HK-2 (cell line): ENCODE measurements around the gene CST4.
A peak's percentile ranks its signal among the peaks of the same experiment; 100 is the strongest.
"Not testable (repeated sequence)": the region's sequence is repeated elsewhere in the genome, so short reads cannot be mapped to it uniquely, and the experiment has no call there.

Experiments
- DNase-seq: peaks from one replicate; pipeline ENCODE4 v3.0.0-alpha.2; 2018; ENCODE audit not compliant: unreplicated experiment

Gene CST4

DNA sequence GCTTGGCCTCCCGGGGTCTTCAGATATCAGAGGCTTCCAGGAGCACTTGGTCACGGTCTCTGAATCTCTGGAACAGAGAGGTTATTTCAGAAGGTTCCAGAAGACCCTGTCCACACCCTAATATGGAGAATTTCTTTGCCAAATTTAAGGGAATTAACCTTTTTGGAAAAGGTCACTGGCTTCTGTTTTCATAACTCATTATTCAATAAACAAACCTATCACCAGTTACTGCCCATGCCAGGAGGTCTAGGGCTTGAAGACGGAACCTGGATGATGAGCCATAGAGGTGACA is 507 bp upstream of the CST4 start:
- DNase-seq = no peak

DNA sequence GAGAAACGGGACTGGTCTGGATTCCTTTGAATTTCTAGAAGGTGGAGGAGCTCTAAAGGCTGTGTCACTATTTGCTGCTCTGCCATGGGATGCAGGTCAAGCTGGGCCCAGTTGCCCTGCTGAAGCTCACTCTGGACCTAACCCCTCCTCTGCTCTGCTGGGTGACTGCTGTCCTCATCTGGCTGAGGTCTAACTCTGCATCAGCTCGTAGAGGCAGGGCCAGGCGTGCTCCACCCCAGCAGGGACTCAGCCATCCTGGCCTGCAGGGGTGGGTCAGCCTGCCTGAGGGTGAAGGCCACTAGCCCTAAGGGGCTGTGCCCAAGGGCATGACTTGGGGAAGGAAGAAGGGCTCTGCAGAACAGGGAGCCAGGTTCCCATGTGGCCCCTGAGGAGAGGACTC is 852 bp downstream of the CST4 start:
- no peak for DNase-seq

DNA sequence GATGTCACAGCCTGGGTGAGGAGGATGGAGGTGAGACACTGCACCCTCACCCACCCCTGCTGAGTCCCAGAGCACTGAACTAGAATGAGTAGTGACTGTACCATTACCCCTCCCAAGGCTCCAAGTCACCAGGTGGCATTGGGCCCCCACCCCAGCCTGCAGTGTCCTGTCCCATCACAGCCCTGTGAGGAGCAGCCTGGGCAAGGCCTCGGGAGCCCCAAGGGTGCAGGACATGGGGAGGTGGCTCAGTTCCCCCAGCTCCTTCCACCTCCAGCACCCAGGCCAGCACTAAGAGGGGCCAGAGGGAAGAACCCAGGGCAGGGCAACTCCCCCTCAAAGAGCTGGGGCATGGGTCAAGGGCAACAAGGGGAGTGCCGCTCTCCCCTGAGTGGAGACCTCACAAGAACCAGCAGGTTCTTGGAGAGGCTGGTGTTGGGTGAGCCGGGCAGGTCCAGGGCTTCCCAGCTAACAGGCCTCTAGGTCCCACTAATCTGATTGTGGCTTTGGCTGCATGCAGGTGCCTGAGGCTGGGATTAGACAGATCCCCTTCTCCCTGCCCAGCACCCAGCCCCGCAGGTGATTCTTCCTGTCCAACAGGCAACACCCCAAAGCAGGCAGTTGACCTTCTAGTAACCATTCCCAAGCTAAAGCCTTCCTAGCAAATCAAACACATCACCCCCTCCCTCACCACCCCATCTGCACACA is 2.6 kb downstream of the CST4 start:
- no peak for DNase-seq

DNA sequence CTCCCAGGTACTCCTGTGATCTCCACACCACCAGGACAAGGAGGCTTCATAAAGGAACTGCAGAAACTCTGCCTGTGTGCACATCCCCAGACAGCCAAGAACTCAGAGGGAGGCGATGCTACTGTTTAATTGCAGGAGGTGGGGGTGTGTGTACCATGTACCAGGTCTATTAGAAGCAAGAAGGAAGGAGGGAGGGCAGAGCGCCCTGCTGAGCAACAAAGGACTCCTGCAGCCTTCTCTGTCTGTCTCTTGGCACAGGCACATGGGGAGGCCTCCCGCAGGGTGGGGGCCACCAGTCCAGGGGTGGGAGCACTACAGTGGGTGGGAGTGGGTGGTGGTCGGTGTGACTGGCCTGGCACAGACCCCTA is 3.3 kb downstream of the CST4 start:
- DNase-seq = not testable (repeated sequence)

DNA sequence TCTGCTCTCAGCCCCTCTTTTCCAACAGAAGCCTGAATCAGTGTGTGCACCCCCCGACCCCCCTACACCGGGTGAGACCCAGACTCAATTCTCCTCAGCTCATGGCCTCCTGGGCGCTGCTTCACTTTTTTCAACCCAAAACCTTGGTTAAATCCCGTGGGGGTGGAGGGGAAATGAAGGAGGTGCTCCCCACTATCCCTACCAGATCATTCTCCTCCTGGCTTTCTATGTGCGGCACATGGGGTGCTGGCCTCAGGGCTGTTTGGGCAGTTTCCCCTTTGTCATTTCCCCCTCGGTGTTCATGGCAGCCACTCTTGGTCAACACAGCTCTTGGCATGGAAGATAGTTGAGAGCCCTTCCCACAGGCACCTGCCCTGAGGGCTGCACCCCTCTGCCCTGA is 4.6 kb downstream of the CST4 start:
- DNase-seq = no peak

DNA sequence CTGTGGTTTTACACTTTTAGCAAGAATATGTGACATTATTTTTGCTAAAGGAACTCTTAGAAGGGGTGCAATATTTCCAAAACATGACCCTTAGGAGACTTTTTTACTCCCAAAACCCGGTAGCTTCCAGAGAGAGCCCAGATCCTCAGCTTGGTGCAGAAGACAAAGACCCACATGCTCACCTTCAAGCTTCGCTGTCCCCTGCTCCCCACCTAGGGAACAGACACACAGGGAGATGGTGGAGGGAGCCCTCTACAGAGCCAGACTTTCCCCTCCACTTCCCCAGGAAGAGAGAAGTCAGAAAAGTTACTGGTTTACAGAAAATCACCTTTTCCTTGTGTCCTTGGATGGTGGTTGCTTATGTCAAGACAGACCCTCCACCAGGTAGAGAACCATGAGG is 5.0 kb downstream of the CST4 start:
- DNase-seq = no peak

DNA sequence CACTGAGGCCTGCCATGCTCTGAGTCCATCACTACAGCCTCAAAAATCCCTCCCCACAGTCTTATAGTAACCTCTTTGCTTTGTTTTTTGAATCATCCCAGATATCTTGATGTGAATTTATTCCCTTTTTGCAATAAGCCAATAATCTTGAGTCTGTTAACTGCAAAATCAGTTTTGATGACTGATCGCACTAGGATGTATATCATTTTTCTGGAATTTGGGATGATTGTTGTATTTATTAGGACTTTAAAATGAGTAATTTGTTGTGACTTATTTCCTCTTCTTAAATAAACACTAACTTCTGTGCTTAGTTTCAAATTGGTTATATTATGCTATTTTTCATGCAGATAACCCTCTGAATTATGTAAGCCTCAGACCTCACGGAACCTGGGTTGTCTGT is 5.6 kb downstream of the CST4 start:
- DNase-seq = no peak

DNA sequence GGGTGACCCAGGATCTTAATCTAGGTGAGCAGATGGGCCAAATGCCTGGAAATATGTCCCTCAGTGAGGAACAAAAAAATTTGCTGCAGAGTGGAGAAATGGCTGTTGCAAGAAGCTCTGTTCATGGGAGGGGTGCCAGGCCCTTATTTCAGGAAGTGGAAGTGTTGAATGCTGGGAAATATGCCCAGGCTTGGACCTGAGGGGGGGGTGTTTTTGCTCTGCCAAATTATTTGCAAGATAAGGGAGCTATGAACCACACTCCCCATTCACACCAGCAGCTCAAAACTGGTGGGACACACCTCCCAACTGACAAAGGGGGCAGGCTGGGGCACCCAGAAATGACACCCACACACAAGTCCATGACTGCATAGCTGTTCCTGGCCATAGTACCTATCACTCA is 8.7 kb downstream of the CST4 start:
- no peak for DNase-seq

DNA sequence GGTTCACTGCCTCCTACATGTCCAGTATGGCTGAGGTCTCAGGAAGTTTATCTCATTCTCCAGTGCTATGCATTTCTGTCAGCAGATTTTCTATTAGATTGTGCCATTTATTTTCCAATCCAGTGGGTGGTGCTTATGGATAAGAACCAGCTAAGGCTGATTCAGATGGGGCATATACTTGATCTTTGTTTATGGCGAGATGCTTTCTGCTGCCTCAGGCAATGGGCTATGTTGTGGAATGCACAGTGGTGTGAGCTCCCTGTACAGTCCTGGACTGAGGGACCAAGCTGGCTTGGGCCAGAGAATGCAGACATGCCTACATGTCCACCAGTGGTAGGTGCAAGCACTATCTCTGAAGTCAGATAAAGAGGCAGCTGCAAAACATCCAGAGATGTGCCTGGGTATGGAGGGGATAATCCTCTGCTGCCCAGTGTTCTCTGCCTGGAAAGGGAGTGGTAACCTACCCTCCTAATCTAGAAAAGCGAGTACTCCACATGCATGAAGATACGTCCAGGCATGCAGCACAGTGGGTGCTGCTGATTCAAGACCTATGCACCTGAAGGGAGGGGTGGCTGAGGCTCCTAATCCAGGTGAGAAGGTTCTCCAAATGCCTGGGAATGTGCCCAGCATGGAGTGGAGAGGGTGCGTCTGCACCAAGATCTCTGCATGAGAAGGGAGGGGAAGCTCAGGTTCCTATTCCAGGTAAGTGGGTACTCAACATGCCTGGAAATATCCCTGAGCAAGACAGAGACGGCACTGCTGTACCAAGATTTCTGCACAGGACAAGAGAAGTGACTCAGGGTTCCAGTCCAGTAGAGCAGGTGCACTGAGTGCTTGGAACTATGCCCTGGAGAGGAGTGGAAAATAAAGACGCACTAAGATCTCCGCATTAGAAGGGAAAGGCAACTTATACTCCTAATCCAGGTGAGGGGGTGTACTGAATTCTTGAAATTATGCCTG is 9.4 kb downstream of the CST4 start:
- no peak for DNase-seq

DNA sequence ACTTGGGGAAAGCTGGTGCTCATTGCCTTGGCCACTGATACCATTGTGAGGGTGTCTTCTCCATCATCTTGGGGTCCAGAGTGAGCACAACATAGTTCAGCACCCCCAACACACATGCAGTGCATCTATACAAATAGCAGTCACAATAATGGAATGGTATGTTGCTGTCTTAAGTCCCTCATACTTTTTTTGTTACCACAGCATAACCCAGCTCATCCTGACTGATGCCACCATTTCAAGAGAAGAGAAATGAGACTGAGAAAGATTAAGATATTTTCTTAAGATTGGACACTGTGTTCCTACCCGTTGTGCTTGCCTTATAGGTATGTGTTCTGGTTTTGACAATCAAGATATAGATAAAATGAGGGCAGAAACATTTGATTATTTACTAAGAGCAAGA is 15.6 kb downstream of the CST4 start:
- DNase-seq = no peak

DNA sequence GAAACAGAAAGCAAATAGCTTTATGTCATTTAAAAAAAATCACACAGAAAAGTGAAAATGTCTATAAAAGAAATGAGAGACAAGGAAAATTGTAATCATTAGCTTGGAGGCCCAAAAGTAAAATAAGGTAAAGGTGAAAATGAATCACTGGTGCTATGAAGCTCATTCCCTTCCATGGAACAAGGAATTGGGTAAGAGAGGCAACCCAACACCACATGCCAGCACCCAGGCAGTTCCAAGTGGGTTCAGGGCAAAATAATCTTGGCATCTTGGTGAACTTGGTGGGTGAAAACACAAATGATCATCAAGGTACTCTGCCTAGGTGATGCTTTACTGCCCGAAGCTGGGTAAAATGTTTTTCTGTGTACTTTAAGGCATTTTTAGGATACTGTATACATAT is 16.7 kb downstream of the CST4 start:
- DNase-seq = no peak

DNA sequence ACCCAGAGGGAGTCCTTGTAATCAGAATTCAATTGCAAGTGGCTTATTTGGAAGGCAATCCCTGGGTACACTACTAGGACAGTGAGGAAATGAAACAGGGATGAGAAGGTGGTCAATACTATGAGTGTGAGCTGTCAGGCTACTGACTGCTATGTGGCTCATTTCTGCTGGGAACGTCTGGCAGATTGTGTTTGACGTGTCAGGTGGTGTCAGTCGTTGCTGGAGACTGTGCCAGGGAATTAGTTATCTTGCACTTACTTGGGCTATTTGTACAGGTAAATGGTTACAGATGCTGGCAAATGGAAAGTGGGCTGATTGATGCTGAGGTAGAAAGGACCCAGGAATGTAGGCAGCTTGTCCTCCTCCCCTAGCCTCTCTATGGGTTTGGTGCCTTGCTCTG is 17.4 kb downstream of the CST4 start:
- DNase-seq = no peak

DNA sequence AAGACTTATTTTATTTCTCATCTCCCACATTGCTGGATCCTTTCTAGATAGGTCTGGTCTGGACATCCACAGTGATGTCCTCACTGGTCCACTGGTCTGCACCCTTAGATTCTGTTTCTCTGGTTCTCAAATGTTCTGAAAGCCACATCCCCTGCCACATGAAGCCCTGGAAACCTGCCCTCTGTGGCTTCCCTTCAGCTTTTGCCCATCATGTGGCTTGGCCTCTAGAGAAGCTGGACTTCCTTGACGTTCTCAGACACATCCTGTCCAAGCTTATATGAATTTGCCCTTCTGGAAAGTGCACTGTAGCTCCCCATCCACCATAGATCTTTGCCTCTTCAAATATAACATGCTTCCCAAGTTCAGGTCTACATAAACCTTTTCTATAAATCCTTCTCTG is 18.5 kb downstream of the CST4 start:
- no peak for DNase-seq

DNA sequence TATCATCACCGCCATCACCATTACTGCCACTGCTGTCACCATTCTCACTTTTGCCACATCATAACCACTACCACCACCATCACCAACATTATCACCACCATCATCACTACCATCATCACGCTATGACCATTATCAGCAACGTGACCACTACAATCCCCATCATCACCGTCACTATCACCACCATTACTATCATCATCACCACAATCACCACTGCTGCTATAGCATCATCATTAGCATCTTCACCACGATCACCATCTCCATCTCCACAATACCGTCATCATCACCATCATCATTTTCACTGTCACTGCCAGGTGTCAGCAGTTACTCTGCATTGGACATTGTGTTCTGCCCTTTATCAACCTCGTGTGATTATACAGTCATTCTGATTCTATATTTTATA is 19.0 kb downstream of the CST4 start:
- no peak for DNase-seq

DNA sequence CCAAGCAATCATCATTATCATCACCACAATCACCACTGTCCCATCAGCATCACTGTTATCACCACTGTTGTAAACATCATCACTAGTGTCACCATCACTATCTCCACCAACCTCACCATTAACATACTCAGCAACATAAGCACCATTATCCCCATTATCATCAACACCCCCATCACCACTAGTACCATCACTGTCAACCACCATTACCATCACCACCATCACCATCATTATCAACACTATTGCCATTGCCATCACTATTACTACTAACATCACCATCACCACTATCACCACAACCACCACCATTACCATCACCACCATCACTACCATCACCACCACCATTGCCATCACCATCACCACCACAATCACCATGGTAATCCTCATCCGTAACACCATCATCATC is 19.5 kb downstream of the CST4 start:
- no peak for DNase-seq

DNA sequence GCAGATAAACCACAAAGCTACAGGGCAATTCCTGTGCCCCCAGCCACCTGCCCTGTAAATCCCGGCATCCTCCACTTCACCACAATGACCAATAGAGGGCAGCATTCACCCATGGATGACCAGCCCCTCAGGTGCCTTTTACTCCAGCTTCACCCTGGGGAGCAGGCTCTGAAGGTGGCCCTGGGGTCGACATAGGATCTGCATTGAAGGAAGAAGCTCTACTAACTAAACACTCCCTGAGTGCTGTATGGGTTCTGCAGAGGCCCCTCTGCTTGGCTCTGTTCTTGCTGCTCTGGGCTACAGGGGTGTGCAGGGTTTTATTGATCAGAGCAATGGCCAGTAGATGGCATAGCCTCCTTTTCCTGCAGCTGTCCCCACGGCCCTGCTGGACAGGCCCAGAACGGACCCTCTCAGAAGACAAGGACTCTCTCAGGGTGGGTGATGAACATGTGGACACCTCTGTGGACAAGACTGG is 20.3 kb downstream of the CST4 start:
- DNase-seq = peak; percentile 71

DNA sequence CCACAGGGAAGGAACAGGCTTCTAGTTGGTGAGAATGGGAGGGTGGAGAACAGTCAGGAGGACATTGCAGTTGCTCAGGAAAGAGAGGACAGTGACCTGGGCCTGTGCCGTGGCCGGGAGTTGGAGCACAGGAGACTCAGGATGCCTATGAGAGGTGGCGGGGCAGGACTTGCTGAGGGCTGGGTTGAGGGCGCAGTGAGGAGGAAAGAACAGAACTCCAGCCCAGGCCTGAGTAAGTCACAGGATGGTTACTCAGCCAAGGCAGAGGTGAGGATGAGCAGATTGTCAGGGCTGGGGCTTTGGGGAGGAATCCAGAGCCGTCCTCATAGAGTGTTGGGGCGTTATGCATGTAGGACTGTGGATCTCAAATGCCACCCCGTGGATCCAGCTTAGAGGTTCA is 21.2 kb downstream of the CST4 start:
- no peak for DNase-seq

DNA sequence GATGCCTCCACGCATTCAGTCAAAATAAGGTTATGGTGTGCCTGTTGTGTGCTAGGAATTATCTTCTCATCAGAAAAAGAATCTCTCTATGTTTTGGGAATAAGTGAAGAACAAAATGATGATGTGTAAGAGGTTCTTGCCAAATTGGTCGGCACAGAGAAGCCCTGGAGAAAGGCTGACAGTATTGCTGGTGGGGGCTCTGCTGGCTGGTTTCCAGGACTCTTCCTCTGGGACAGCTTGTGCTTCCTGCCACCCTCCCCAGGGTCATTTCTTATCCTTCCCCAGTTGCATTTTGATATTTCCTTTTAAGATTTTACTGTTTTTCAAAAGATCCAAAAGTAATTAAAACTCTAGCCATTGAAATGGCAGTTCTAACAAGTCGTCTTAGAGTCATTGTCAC is 22.1 kb downstream of the CST4 start:
- DNase-seq = no peak

DNA sequence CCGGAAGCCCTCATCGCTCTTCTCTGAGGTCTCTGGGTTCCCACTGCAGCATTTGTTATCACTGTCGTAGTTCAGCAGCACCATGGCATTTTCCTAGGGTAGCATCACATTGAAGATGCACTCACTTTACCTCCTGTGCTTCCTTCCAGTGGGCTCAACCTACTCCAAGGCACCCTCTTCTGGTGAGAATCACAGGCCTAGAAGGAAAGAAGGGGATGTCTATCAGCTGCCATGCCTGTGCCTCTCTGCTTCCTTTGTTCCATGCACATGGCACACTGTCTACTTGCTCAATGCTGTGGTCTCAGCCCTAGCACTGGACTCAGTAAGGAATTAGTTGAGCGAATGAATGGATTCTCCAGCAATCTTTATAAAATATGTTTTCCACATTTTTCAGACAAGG is 22.6 kb downstream of the CST4 start:
- DNase-seq = no peak

DNA sequence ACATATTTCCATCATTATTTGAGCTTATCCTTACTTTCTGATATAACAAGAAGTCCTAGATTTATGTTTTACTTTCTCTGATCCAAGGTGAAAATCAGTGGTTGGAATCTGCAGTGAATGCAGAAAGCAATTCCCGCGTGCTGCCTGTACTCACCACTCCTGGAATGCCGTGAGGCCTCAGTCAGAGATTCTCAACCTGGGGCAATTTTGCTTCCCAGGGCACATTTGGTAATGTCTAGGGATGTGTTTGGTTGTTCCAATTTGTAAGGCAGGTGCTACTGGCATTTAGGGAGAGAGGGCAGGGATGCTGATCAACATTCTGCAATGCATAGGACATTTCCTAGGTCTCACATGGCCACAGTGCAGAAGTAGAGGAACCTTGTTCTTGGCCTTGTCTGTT is 23.9 kb downstream of the CST4 start:
- no peak for DNase-seq

DNA sequence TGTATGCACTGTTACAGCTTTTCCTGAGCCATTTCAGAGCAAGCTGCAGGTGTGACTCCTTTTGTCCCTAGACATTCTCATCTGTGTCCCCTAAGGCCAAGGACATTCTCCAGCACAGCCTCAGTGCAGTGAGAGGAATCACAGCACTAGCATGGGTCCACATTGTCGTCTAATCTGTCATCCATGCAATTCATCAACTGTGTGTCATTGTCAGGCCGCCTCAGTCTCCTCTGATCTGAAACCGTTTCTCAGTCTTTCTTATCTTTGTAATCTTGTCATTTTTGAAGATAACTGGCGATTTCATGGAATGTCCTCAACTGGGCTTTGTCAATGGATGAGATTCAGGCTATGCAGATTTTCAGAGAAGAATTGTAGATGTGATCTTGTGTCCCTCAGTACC is 24.8 kb downstream of the CST4 start:
- DNase-seq = not testable (repeated sequence)

DNA sequence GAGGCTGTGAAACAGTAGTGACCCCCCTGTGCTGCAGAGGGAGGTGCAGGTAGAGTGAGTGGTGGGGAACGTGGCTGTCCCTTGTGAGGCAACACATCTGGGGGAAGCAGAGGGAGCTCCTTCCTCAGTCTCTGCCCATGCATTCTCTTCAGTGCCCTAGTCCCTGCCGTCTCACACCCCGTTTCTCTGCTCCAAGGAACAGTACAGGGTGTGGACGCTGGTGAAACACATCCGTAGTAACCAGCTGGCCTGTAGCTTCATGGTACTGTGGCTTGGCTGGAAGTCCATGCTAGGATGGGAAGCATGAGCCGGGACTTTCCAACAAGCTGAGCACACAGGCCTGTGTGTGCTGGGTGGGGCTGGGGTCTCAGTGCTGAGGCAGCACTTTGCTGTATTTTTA is 25.7 kb downstream of the CST4 start:
- no peak for DNase-seq

DNA sequence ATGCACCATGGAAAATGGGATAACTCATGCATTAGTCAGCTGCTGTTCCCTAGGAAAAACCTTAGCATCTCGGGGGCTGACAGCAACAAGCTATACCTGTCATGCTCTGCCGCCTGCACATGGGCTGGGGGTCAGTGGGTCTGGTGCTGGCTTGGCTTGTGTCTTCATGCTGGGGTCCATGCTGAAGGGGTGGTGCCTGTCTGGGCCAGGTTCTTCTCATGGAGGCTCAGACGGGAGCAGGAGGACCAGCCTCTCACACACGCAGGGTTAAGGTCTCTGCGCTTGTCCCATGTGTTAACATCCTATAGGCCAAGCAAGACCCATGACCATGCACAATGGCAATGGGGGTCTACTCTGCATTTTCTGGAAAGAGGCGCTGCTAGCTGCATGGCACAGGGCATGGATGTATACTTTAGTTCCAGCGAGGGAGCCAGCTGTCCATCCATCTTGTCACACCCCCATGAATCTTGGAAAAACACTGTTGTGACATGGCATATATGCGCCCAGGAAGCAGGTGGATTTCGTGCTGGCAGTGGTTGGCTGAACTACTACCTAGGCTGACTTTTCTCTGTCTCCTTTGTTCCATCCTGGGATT is 26.5 kb downstream of the CST4 start:
- no peak for DNase-seq
